K562 (cell line): ENCODE data around the gene TRIAP1. TPM values are rescaled to one million over a fixed set of nuclear protein-coding genes. Genes with fewer than 3 reads are reported as not detected.
"Not testable (repeated sequence)": the region's sequence is repeated elsewhere in the genome, so short reads cannot be mapped to it uniquely, and the experiment has no call there.

ENCODE experiments used
- ATAC-seq: fragments of 200-7000 bp; cut with Tn5 transposase; 3 replicates; pipeline ENCODE4 v1.9.1; 2020; ENCODE audit warnings: moderate library complexity
- BruUV-seq: library from RNA; stranded (reverse); fragments of 400-500 nt; replicated peaks from 2 replicates; lab custom pipeline; 2021; lab: Mats Ljungman, UMichigan
- CTCF ChIA-PET: fragments of 300-600 bp; formaldehyde crosslinking; extraction: SDS; loops from one replicate; lab custom pipeline; 2021; ENCODE audit warnings: low intra/inter-chr PET ratio; lab: Yijun Ruan, JAX
- POLR2A ChIA-PET: fragments of 300-600, 350-650 bp; sonication (Branson Sonifier 250); formaldehyde crosslinking; extraction: SDS; loops from one replicate; lab custom pipeline; 2021; ENCODE audit warnings: antibody characterized with exemption, inconsistent platforms; lab: Yijun Ruan, JAX
- DNase-seq, 4 experiments: peaks; one replicate each; pipeline versions ENCODE4 v3.0.0 to v3.0.0-alpha.2; 2011 to 2018; ENCODE audit warnings: low spot score in 3 of 4, mixed read lengths in 3 of 4; ENCODE audit errors: extremely low read depth in 1 of 4
- FAIRE-seq: peaks from 2 replicates; lab custom pipeline; 2011; peaks lifted over from hg19 to GRCh38; lab: Jason Lieb, UNC
- H2AFZ ChIP-seq: 2 replicates; pipeline ENCODE4 v1.6.0; 2011; ENCODE audit warnings: low read depth, low read length, control low read depth, inconsistent platforms
- H3K27ac ChIP-seq: fragments of 200-600 bp; 3 replicates; pipeline ENCODE4 v1.8.0; 2011; ENCODE audit warnings: low read depth, mild to moderate bottlenecking, control low read depth, inconsistent platforms, low read length, moderate library complexity, mixed read lengths; ENCODE audit errors: extremely low read depth
- H3K27me3 ChIP-seq, 2 experiments: fragments of 300-600 bp in 1 of 2; 2 replicates in 1 of 2; 3 replicates in 1 of 2; pipeline versions ENCODE4 v1.6.0 to v1.8.0; 2011; ENCODE audit warnings: inconsistent platforms in 2 of 2, low read length in 2 of 2, mild to moderate bottlenecking in 1 of 2, mixed read lengths in 1 of 2, moderate library complexity in 1 of 2; ENCODE audit not compliant: control insufficient read depth in 2 of 2, insufficient read depth in 2 of 2
- H3K36me3 ChIP-seq: fragments of 300-600 bp; 3 replicates; pipeline ENCODE4 v1.8.0; 2011; ENCODE audit warnings: mild to moderate bottlenecking, low read length, inconsistent platforms; ENCODE audit not compliant: control insufficient read depth, insufficient read depth
- H3K4me1 ChIP-seq, 2 experiments: fragments of 200-600 bp in 1 of 2; replicated peaks in 1 of 2; 2 replicates in 1 of 2; 3 replicates in 1 of 2; pipeline versions ENCODE4 v1.5.1 to v1.8.0; 2011; ENCODE audit warnings: inconsistent platforms in 2 of 2, low read length in 2 of 2, mild to moderate bottlenecking in 1 of 2, mixed read lengths in 1 of 2, moderate library complexity in 1 of 2; ENCODE audit not compliant: control insufficient read depth in 2 of 2, insufficient read depth in 2 of 2
- H3K4me2 ChIP-seq: 2 replicates; pipeline ENCODE4 v1.6.1; 2011; ENCODE audit warnings: low read length, control low read depth, inconsistent platforms, mixed read lengths; ENCODE audit not compliant: insufficient read depth
- H3K4me3 ChIP-seq: fragments of 200-600 bp; sonication (generic), shearing (Covaris generic); 2 replicates; pipeline ENCODE4 v1.5.1; 2016; ENCODE audit warnings: control low read depth, inconsistent platforms
- H3K79me2 ChIP-seq: fragments of 200-600 bp; 3 replicates; pipeline ENCODE4 v1.8.0; 2011; ENCODE audit warnings: low read length, inconsistent platforms; ENCODE audit not compliant: control insufficient read depth, insufficient read depth
- H3K9ac ChIP-seq, 2 experiments: 2 replicates each; pipeline versions ENCODE4 v1.6.0 to v1.6.1; 2011; ENCODE audit warnings: low read depth in 2 of 2, low read length in 2 of 2, control low read depth in 1 of 2, inconsistent platforms in 1 of 2, mild to moderate bottlenecking in 1 of 2, mixed read lengths in 1 of 2; ENCODE audit not compliant: insufficient read depth in 1 of 2
- H3K9me1 ChIP-seq: one replicate; pipeline ENCODE4 v1.6.0; 2011; ENCODE audit warnings: inconsistent platforms, mild to moderate bottlenecking, low read length, moderate library complexity; ENCODE audit not compliant: control insufficient read depth, insufficient read depth
- H3K9me3 ChIP-seq: replicated peaks from 2 replicates; pipeline ENCODE4 v1.5.1; 2011; ENCODE audit warnings: low read depth, low read length, inconsistent platforms; ENCODE audit not compliant: control insufficient read depth, insufficient read depth
- H4K20me1 ChIP-seq: replicated peaks from 2 replicates; pipeline ENCODE4 v1.6.1; 2011; ENCODE audit warnings: low read length, inconsistent platforms, mixed read lengths; ENCODE audit not compliant: control insufficient read depth, insufficient read depth
- CBFA2T3 ChIP-seq: fragments of 450-650 bp; IDR thresholded peaks from 2 replicates; pipeline ENCODE4 v1.6.1; 2017
- CBX2 ChIP-seq: fragments of 200-600 bp; sonication (generic); IDR thresholded peaks from one replicate; pipeline ENCODE4 v1.6.1; 2012; ENCODE audit warnings: mild to moderate bottlenecking, low read length, inconsistent platforms; ENCODE audit not compliant: insufficient read depth, poor library complexity, severe bottlenecking
- CTBP1 ChIP-seq: fragments of 450-650 bp; IDR thresholded peaks from 2 replicates; pipeline ENCODE4 v1.6.1; 2016; ENCODE audit warnings: borderline replicate concordance
- HCFC1 ChIP-seq: IDR thresholded peaks from 2 replicates; pipeline ENCODE4 v1.6.1; 2012; ENCODE audit warnings: low read depth, low read length, improper control_type of control experiment
- JUND ChIP-seq, 2 experiments: IDR thresholded peaks; 2 replicates in 1 of 2; 3 replicates in 1 of 2; pipeline ENCODE4 v1.6.1; 2011; ENCODE audit warnings: borderline replicate concordance in 2 of 2, low read depth in 2 of 2, low read length in 2 of 2, improper control_type of control experiment in 1 of 2, missing biosample characterization in 1 of 2, missing genetic modification characterization in 1 of 2, missing genetic modification reagents in 1 of 2
- KLF16 ChIP-seq: IDR thresholded peaks from 2 replicates; pipeline ENCODE4 v1.6.1; 2016; ENCODE audit warnings: antibody characterized with exemption
- L3MBTL2 ChIP-seq: fragments of 450-650 bp; IDR thresholded peaks from 2 replicates; pipeline ENCODE4 v1.6.1; 2016; ENCODE audit warnings: mild to moderate bottlenecking, moderate library complexity
- MED1 ChIP-seq: sonication (generic); formaldehyde crosslinking; IDR thresholded peaks from 2 replicates; pipeline ENCODE4 v1.8.1; 2023; ENCODE audit warnings: missing genetic modification reagents, borderline replicate concordance
- NCOA6 ChIP-seq: fragments of 450-650 bp; IDR thresholded peaks from 2 replicates; pipeline ENCODE4 v1.6.1; 2017; ENCODE audit warnings: mild to moderate bottlenecking
- RAD51 ChIP-seq: fragments of 450-650 bp; IDR thresholded peaks from 2 replicates; pipeline ENCODE4 v1.7.1; 2016; ENCODE audit warnings: low read depth, mild to moderate bottlenecking, borderline replicate concordance
- SOX6 ChIP-seq: fragments of 450-650 bp; IDR thresholded peaks from 2 replicates; pipeline ENCODE4 v1.6.1; 2014; ENCODE audit warnings: mild to moderate bottlenecking
- TAL1 ChIP-seq: fragments of 450-650 bp; IDR thresholded peaks from 2 replicates; pipeline ENCODE4 v1.6.1; 2016; ENCODE audit warnings: mild to moderate bottlenecking
- ZFX ChIP-seq: sonication (generic); formaldehyde crosslinking; IDR thresholded peaks from 2 replicates; pipeline ENCODE4 v1.8.0; 2022; ENCODE audit warnings: mild to moderate bottlenecking, missing genetic modification reagents, moderate library complexity
- ZNF830 ChIP-seq: fragments of 250-450 bp; sonication (Bioruptor Pico); IDR thresholded peaks from 2 replicates; pipeline ENCODE4 v1.5.0; 2021; ENCODE audit warnings: mild to moderate bottlenecking
- WGBS: fragments of 100-300 bp; shearing (Covaris generic); methylation state at CpG from one replicate; pipeline ENCODE4 v1.1.6; 2016; ENCODE audit warnings: low coverage, mixed read lengths; ENCODE audit not compliant: insufficient coverage; ENCODE audit errors: missing lambda C conversion rate; 5-methylcytosine and 5-hydroxymethylcytosine counted together
- in situ Hi-C: fragments of 300-500 bp; cut with MboI; formaldehyde crosslinking; loops from 4 replicates; pipeline ENCODE4 v1.15.0; 2018; ENCODE audit warnings: inconsistent platforms, mixed read lengths
- intact Hi-C: fragments of 100-400 bp; cut with micrococcal nuclease; formaldehyde crosslinking; loops from 2 replicates; pipeline ENCODE4 v1.14.2; 2022
- polyA plus RNA-seq, 8 experiments: library from polyadenylated mRNA; depleted of rRNA in 4 of 8; stranded (reverse) in 5 of 8; unstranded in 3 of 8; fragments of >200 nt; fragmentation: Nextera tagmentation in 2 of 8; fragmentation: Illumina TruSeq in 1 of 8; extraction: Ambion mirVana in 2 of 8; extraction: Trizol in 1 of 8; gene quantifications; 2 replicates each; pipeline versions ENCODE4 v1.2.1 to v1.2.3, GENCODE V29; 2011 to 2014; ENCODE audit warnings: inconsistent platforms in 1 of 8, missing spikeins in 1 of 8
- total RNA-seq, 7 experiments: library from RNA; depleted of rRNA in 6 of 7; stranded (reverse); fragments of >200 nt in 6 of 7; fragmentation: Illumina TruSeq in 2 of 7; extraction: Trizol in 2 of 7; gene quantifications; 2 replicates each; pipeline versions ENCODE4 v1.2.1 to v1.2.3, GENCODE V29; 2011 to 2021; ENCODE audit warnings: low replicate concordance in 1 of 7
- TF ChIP-seq, protein P1 (sequence below): sonication (generic); formaldehyde crosslinking; IDR thresholded peaks from 2 replicates; pipeline ENCODE4 v1.8.1; 2022; ENCODE audit warnings: missing genetic modification reagents
- TF ChIP-seq, protein P2 (sequence below): sonication (generic); formaldehyde crosslinking; IDR thresholded peaks from 2 replicates; pipeline ENCODE4 v1.5.0; 2020; ENCODE audit warnings: missing genetic modification reagents
- TF ChIP-seq, protein P3 (sequence below): IDR thresholded peaks from 2 replicates; pipeline ENCODE4 v1.6.1; 2014; ENCODE audit warnings: antibody characterized with exemption

TRIAP1 gene
- total and polyA plus RNA-seq, 9 of the 15 experiments (the other 6 are each of a cell fraction or from before 2014, with no cell fraction given): 37.3 to 354 (median 65.4) TPM

GRCh38 chr12:120488057-120488640 lies 42.0 kb upstream of the TRIAP1 start (continued):
- TF ChIP-seq, protein P1, sequence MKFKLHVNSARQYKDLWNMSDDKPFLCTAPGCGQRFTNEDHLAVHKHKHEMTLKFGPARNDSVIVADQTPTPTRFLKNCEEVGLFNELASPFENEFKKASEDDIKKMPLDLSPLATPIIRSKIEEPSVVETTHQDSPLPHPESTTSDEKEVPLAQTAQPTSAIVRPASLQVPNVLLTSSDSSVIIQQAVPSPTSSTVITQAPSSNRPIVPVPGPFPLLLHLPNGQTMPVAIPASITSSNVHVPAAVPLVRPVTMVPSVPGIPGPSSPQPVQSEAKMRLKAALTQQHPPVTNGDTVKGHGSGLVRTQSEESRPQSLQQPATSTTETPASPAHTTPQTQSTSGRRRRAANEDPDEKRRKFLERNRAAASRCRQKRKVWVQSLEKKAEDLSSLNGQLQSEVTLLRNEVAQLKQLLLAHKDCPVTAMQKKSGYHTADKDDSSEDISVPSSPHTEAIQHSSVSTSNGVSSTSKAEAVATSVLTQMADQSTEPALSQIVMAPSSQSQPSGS: no peak
- TF ChIP-seq HCFC1 (no peak), CBX2 (no peak), ZNF830 (CRISPR knock-in tag) (no peak), MED1 (CRISPR knock-in tag) (no peak), NCOA6 (no peak)

DNA sequence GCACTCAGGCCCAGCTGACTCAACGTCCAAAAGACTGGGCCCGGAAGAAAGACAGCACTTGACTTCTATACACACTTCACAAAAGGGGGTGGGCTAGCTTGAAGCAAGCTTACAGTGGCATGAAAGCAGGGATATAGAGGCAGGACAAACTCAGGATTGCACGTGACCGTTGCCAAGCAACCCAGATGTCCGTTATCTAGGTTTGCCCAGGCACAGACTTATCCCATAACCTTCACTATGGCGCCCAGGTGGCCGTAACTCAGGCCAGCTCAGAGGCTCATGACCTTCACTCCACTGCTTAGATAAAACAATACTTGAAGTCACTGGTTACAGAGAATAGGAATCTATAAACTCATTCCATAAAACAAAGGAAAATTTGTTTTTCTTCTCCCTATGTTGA lies 41.4 kb upstream of the TRIAP1 start:
- H4K20me1 ChIP-seq, H3K4me3 ChIP-seq, H3K27me3 ChIP-seq, CTCF ChIA-PET, in situ Hi-C loops, intact Hi-C loops, H3K9me3 ChIP-seq, H3K9me1 ChIP-seq, BruUV-seq, H3K79me2 ChIP-seq: not testable (repeated sequence)
- POLR2A ChIA-PET: interaction anchor here (0.6 to 2.5 kb wide), 11 partner anchors 9 to 249 kb away, joined by 3 to 12 read pairs (median 3); partner anchors contain the start of gene DYNLL1
- peak; percentile 40 to 90 (median 48) for DNase-seq
- peaks cover 32% of the 10 kb centered on the region for H3K36me3 ChIP-seq
- peak overlapping the region in 1 of 2 experiments; percentile 52; a peak in 2 of 4 replicates for H3K9ac ChIP-seq
- WGBS: 16% methylated on average over 7 of the region's 7 CpGs
- H2AFZ ChIP-seq: peak overlapping the region; percentile 14; the same call in 1 of the 2 replicates
- FAIRE-seq: peak; percentile 79
- peaks cover 15 to 26% of the 10 kb centered on the region in 2 experiments; a peak in 4 of 5 replicates for H3K4me1 ChIP-seq
- ATAC-seq: peak; percentile 81
- peak overlapping the region; percentile 69 for H3K27ac ChIP-seq
- H3K4me2 ChIP-seq: peak overlapping the region; percentile 43
- peak; percentile 70 for TF ChIP-seq KLF16
- peak; percentile 58; the same call in 1 of the 2 replicates for TF ChIP-seq JUND (IDR thresholded peaks at IDR 0.05; ENCODE audit: borderline replicate concordance, low read depth, low read length)
- peak; percentile 16; the same call in 1 of the 3 replicates for TF ChIP-seq JUND (tag; IDR thresholded peaks at IDR 0.05; ENCODE audit: borderline replicate concordance, low read depth, low read length)
- peak; percentile 88 for TF ChIP-seq CBFA2T3
- 0 out of 2 replicates have a peak, but pooled peaks have one; percentile 48 for TF ChIP-seq SOX6
- peak; percentile 57; the same call in 1 of the 2 replicates for TF ChIP-seq RAD51
- TF ChIP-seq, protein P2, sequence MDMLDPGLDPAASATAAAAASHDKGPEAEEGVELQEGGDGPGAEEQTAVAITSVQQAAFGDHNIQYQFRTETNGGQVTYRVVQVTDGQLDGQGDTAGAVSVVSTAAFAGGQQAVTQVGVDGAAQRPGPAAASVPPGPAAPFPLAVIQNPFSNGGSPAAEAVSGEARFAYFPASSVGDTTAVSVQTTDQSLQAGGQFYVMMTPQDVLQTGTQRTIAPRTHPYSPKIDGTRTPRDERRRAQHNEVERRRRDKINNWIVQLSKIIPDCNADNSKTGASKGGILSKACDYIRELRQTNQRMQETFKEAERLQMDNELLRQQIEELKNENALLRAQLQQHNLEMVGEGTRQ (CRISPR knock-in tag): peak; percentile 20; the same call in 1 of the 2 replicates
- TF ChIP-seq L3MBTL2: 0 out of 2 replicates have a peak, but pooled peaks have one; percentile 33
- TF ChIP-seq CTBP1: peak; percentile 34; the same call in 1 of the 2 replicates
- TF ChIP-seq, protein P3, sequence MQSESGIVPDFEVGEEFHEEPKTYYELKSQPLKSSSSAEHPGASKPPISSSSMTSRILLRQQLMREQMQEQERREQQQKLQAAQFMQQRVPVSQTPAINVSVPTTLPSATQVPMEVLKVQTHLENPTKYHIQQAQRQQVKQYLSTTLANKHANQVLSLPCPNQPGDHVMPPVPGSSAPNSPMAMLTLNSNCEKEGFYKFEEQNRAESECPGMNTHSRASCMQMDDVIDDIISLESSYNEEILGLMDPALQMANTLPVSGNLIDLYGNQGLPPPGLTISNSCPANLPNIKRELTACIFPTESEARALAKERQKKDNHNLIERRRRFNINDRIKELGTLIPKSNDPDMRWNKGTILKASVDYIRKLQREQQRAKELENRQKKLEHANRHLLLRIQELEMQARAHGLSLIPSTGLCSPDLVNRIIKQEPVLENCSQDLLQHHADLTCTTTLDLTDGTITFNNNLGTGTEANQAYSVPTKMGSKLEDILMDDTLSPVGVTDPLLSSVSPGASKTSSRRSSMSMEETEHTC: peak; percentile 73
- TF ChIP-seq TAL1: peak; percentile 73
- TF ChIP-seq ZFX: peak; percentile 1; the same call in 1 of the 2 replicates
